Activated T-helper 1 cell treated with anti-CD3 and anti-CD28 coated beads, Interleukin-12 subunit alpha, Interleukin-12 subunit beta, Interleukin-2, Interleukin-4 antibody, amounts not matched to agents 30 ng/mL and 10 ng/mL and 1 ng/mL, durations not matched to agents 14 hours and 24 hours and 36 hours (primary cell): ENCODE results near the gene OSBPL2. TPM values are rescaled to one million over a fixed set of nuclear protein-coding genes. Genes with fewer than 3 reads are reported as not detected.

Experiments used
- DNase-seq: peaks from one replicate; pipeline ENCODE4 v3.0.0; 2021; ENCODE audit warnings: low spot score
- H3K27ac Mint-ChIP-seq: one replicate; pipeline ENCODE4 v1.8.0; 2021; ENCODE audit warnings: mild to moderate bottlenecking, mixed read lengths
- H3K27me3 Mint-ChIP-seq: one replicate; pipeline ENCODE4 v1.8.0; 2022; ENCODE audit warnings: mild to moderate bottlenecking, moderate library complexity, mixed read lengths; ENCODE audit not compliant: insufficient read depth
- H3K36me3 Mint-ChIP-seq: one replicate; pipeline ENCODE4 v1.8.0; 2021; ENCODE audit warnings: low read depth, mixed read lengths
- H3K4me1 Mint-ChIP-seq: one replicate; pipeline ENCODE4 v1.8.0; 2021; ENCODE audit warnings: low read depth, mixed read lengths
- H3K4me3 Mint-ChIP-seq: one replicate; pipeline ENCODE4 v1.8.0; 2021; ENCODE audit warnings: mild to moderate bottlenecking, moderate library complexity, mixed read lengths
- H3K9me3 Mint-ChIP-seq: one replicate; pipeline ENCODE4 v1.8.0; 2021; ENCODE audit warnings: mixed read lengths
- intact Hi-C: fragments of 100-400 bp; cut with micrococcal nuclease; formaldehyde crosslinking; loops from one replicate; pipeline ENCODE4 v1.15.1; 2024
- total RNA-seq: library from RNA; stranded (reverse); gene quantifications from 2 replicates; pipeline ENCODE4 v1.2.3, GENCODE V29; 2022

Gene OSBPL2
- total RNA-seq, 1 donor from 2014 or later = 27.0 TPM

DNA sequence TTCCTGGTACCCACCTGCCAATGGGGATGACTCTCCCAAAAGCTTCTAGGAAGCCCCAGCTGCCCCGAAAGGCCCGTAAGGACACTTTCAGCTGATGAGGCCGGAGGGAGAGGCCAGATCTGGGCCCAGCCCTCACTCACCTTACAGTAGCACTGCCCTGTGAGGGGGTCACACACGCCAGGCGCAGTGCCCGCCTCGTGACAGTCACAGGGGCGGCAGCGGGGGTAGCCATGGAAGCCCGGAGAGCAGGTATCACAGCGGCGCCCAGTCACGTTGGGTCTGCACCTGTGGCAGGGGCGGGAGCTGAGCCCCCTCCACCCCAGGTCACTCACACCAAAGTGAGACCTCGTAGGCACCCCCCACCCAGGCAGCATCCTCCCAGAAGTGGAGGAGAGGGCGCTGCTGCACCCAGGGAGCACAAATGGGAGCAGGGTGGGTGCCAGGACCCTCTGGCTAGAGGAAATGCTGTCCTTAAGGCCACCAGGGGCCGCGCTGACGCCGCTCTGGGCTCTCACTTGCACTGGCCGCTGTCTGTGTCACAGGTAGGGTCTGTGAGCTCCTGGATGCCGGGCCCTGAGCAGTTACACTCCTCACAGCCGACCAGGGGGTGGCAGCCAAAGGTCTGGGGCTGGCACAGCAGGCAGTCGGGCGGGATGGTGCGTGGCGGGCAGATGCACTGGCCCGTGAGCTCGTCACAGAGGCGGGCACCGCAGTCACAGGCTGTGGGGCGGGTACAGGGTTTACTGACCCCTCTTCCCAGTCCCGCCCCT is 89.6 kb downstream of the OSBPL2 start:
- no peak for DNase-seq
- no peaks in the 10 kb centered on the region for H3K9me3 Mint-ChIP-seq
- intact Hi-C loops = no loop called here

GRCh38 chr20:62328684-62329388 is 90.5 kb downstream of the OSBPL2 start:
- intact Hi-C loops = no loop called here
- DNase-seq = no peak
- Mint-ChIP-seq H3K27me3 (no peaks in the 10 kb centered on the region), H3K4me1 (no peaks in the 10 kb centered on the region), H3K27ac (no peak overlapping the region), H3K36me3 (no peaks in the 10 kb centered on the region), H3K9me3 (no peaks in the 10 kb centered on the region), H3K4me3 (no peak overlapping the region)

More for the DNA sequence above, 89.6 kb downstream of the OSBPL2 start:
- H3K36me3 Mint-ChIP-seq = no peaks in the 10 kb centered on the region
- H3K27ac Mint-ChIP-seq = no peak overlapping the region
- H3K27me3 Mint-ChIP-seq = no peaks in the 10 kb centered on the region
- no peaks in the 10 kb centered on the region for H3K4me1 Mint-ChIP-seq
- no peak overlapping the region for H3K4me3 Mint-ChIP-seq

DNA sequence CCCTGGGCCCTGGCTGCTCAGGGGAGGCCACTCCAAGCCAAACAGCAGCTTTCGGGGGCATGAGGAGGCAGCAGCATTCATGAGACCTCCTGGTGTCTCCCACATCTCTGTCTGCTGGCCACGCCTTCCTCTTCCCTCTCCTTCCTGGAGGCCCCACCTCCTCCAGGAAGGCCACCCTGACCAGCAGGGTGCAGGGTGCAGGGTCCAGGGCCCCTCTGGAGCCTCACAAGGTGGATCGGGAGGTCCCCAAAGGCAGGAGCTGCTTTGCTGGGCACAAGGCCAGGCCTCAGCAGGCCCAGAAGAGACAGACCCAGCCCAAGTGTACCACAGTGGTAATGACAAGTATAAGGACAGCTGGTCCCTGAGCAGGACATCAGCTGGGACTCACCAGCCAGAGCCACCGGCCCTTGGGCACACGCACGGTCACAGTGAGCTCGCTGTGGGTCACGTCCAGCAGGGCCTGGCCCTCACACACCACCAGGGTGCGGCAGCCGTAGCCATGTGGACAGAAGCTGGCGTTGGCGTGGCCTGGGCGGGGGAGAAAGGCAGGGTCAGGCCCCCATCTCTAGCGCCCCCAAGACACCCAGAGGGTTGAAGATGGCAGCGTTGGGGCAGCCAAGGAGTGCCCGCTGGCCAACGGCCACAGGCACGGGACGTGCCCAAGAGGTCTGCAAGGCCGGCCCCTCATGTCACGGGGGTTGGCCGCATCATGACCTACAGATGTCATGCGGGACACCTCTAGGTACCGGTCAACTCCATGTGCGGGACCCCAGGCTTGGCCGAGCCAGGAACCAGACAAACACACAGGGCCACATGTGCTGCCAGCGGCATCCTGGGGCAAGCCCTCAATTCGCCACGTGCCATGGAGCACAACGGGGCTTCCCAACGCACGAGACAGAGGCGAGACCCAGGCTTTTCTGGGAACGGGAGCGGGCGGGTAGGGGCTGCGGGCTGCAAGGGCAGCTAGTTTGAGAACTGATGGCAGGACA is 91.4 kb downstream of the OSBPL2 start:
- no peak overlapping the region for H3K4me3 Mint-ChIP-seq
- H3K27me3 Mint-ChIP-seq = no peaks in the 10 kb centered on the region
- H3K27ac Mint-ChIP-seq = no peak overlapping the region
- intact Hi-C loops = no loop called here
- H3K36me3 Mint-ChIP-seq = no peaks in the 10 kb centered on the region
- DNase-seq = no peak
- no peaks in the 10 kb centered on the region for H3K4me1 Mint-ChIP-seq
- no peaks in the 10 kb centered on the region for H3K9me3 Mint-ChIP-seq

GRCh38 chr20:62330576-62331317 is 92.4 kb downstream of the OSBPL2 start:
- DNase-seq = no peak
- Mint-ChIP-seq H3K9me3 (no peaks in the 10 kb centered on the region), H3K27ac (no peak overlapping the region), H3K4me1 (no peaks in the 10 kb centered on the region), H3K4me3 (no peak overlapping the region), H3K27me3 (no peaks in the 10 kb centered on the region), H3K36me3 (no peaks in the 10 kb centered on the region)
- intact Hi-C loops = no loop called here

DNA sequence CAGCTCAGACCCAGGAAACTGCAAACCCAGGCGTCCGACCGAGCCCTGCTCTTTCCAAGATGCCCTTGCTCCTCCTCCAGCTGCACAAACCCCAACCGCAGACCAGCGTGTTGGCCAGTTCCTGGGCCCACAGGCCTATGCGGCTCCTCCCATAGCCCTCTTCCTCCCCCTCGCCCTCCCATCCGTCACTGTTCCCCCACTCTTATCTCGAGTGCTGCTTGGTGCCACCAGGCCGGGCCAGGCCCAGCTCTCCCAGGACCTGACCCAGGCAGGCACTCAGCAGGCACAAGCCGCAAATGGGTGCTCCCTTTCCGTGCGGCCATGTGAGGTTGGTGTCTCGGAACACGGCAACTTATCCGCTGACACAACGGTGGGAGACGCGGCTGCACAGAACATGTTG is 93.0 kb downstream of the OSBPL2 start:
- DNase-seq = no peak
- no peak overlapping the region for H3K4me3 Mint-ChIP-seq
- no peaks in the 10 kb centered on the region for H3K4me1 Mint-ChIP-seq
- H3K9me3 Mint-ChIP-seq = no peaks in the 10 kb centered on the region
- no peaks in the 10 kb centered on the region for H3K36me3 Mint-ChIP-seq
- H3K27ac Mint-ChIP-seq = no peak overlapping the region
- no peaks in the 10 kb centered on the region for H3K27me3 Mint-ChIP-seq
- intact Hi-C loops = no loop called here

GRCh38 chr20:62332421-62332820 is 94.1 kb downstream of the OSBPL2 start:
- no peaks in the 10 kb centered on the region for H3K4me1 Mint-ChIP-seq
- H3K36me3 Mint-ChIP-seq = no peaks in the 10 kb centered on the region
- no peaks in the 10 kb centered on the region for H3K27me3 Mint-ChIP-seq
- no peak for DNase-seq
- intact Hi-C loops = no loop called here
- no peak overlapping the region for H3K4me3 Mint-ChIP-seq
- H3K9me3 Mint-ChIP-seq = no peaks in the 10 kb centered on the region
- H3K27ac Mint-ChIP-seq = no peak overlapping the region

GRCh38 chr20:62332989-62333819 is 94.9 kb downstream of the OSBPL2 start:
- Mint-ChIP-seq H3K4me3 (no peak overlapping the region), H3K27me3 (no peaks in the 10 kb centered on the region), H3K27ac (no peak overlapping the region), H3K4me1 (no peaks in the 10 kb centered on the region), H3K9me3 (no peaks in the 10 kb centered on the region), H3K36me3 (no peaks in the 10 kb centered on the region)
- intact Hi-C loops = no loop called here
- no peak for DNase-seq

DNA sequence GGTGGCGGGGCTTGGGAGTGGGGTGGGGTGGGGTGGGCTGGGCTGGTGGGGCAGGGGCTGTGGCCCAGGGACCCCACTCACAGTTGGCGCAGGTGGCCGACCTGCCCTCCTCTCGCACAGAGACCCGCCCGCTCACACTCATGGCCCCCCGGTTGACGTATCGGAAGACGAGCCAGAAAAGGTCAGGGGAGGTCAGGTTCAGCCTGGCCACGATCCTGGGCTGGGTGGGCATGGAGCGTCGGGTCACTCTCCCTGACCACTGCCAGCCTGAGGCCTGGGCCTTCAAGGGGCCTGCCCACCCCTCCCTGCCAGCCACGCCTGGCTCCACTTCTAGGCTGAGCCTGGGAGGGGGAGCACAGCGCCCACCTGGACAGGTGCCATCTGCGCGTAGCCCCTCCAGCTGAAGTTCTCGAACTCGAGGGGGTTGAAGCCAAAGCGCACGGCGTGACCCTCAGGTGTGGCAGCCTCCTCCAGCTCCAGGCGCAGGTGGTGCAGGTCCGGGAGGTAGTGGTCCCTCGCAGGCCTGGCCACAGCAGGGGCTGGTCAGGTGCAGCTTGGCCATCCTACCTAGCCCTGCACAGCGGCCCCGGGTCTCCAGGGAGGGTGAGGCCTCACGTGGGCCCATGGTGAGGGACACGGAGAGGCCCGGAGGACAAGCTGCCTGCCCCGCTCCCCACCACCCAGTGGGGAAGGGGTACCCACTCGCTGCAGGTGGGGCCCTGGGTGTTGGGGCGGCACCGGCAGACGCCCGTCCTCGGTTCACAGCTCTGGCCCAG is 95.7 kb downstream of the OSBPL2 start:
- H3K4me3 Mint-ChIP-seq = no peak overlapping the region
- H3K27me3 Mint-ChIP-seq = no peaks in the 10 kb centered on the region
- intact Hi-C loops = no loop called here
- H3K4me1 Mint-ChIP-seq = no peaks in the 10 kb centered on the region
- no peaks in the 10 kb centered on the region for H3K9me3 Mint-ChIP-seq
- no peak overlapping the region for H3K27ac Mint-ChIP-seq
- H3K36me3 Mint-ChIP-seq = no peaks in the 10 kb centered on the region
- no peak for DNase-seq

GRCh38 chr20:62334881-62335280 is 96.6 kb downstream of the OSBPL2 start:
- Mint-ChIP-seq H3K27ac (no peak overlapping the region), H3K36me3 (no peaks in the 10 kb centered on the region), H3K4me3 (no peak overlapping the region), H3K27me3 (no peaks in the 10 kb centered on the region), H3K9me3 (no peaks in the 10 kb centered on the region), H3K4me1 (no peaks in the 10 kb centered on the region)
- intact Hi-C loops = no loop called here
- DNase-seq = no peak

DNA sequence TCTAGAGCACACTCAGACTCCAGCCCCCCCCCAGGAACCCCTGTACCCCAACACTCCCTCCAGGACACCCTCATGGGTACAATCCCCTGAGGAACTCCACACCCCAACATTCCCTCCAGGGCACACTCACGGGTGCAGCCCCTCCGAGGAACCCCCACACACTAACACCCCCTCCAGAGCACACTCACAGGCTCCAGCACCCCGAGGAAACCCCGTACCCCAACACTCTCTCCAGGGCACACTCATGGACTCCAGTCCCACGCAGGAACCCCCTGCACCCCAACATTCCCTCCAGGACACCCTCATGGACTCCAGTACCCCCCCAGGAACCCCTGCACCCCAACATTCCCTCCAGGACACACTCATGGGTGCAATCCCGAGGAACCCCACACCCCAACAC is 97.2 kb downstream of the OSBPL2 start:
- no peak overlapping the region for H3K4me3 Mint-ChIP-seq

DNA sequence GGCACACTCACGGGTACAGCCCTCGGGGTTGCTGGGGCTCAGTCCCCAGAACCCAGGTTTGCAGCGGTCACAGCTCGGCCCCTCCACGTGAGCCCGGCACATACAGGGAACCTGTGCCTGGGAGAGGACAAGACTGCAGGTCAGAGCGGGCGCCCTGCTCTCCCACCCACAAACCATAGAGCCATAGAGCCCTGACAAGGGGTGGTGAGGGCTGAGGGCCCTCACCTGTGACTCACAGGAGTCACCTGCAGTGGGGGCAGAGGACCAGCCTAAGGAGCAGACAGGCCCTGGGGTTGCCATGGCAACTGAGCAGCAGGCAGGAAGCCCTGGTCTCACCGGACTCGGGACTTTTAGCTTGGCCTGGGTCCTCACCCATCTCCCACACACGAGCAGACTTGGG is 98.0 kb downstream of the OSBPL2 start:
- H3K4me3 Mint-ChIP-seq = no peak overlapping the region
- no peaks in the 10 kb centered on the region for H3K4me1 Mint-ChIP-seq
- H3K27me3 Mint-ChIP-seq = no peaks in the 10 kb centered on the region
- H3K9me3 Mint-ChIP-seq = no peaks in the 10 kb centered on the region
- intact Hi-C loops = no loop called here
- no peak overlapping the region for H3K27ac Mint-ChIP-seq
- no peaks in the 10 kb centered on the region for H3K36me3 Mint-ChIP-seq
- no peak for DNase-seq

More for the DNA sequence above, 97.2 kb downstream of the OSBPL2 start:
- Mint-ChIP-seq H3K9me3 (no peaks in the 10 kb centered on the region), H3K4me1 (no peaks in the 10 kb centered on the region), H3K27ac (no peak overlapping the region), H3K36me3 (no peaks in the 10 kb centered on the region), H3K27me3 (no peaks in the 10 kb centered on the region)
- intact Hi-C loops = no loop called here
- no peak for DNase-seq
